ENCODE results near the gene MS4A2. TPM values are rescaled to one million over a fixed set of nuclear protein-coding genes. Genes with fewer than 3 reads are reported as not detected.
"Not testable (repeated sequence)": the region's sequence is repeated elsewhere in the genome, so short reads cannot be mapped to it uniquely, and the experiment has no call there.

Gene MS4A2
- total RNA-seq, 1 donor from 2014 or later, result not detected

DNA sequence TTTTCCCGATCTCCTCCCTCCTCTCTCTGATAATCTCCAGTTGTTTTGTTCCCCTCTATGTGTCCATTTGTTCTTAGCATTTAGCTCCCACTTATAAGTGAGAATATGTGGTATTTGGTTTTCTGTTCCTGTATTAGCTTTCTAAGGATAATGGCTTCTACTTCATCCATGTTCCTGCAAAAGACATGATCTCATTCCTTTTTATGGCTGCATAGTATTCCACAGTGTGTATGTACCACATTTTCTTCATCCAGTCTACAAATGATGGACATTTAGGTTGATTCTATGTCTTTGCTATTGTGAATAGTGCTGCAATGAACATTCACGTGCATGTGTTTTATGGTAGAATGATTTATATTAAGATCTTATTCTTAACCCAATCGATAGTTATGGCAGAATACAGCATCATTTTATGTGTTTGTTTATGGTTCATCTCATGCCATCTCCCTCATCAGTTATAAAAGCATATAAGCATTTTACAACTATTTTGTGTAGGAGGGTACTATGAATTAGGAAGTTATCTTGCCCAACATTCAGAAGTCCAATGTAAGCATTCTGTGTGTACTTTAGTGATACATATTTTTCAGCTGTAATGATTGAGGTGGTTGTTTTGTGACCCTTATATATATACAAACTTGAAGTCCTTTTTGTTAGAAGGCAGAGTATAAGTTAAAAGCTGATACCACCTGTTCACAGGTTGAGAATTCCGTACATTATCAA, 28.8 kb upstream of the MS4A2 start:
- no peak overlapping the region for H3K27ac Mint-ChIP-seq (ENCODE audit: unreplicated experiment)
- no peak for DNase-seq (ENCODE audit: low read depth, low spot score)
- H3K4me3 Mint-ChIP-seq, result no peak overlapping the region
- no peaks in the 10 kb centered on the region for H3K9me3 Mint-ChIP-seq
- H3K27me3 Mint-ChIP-seq (ENCODE audit: low read depth), result peaks cover 19% of the 10 kb centered on the region
- no peaks in the 10 kb centered on the region for H3K36me3 Mint-ChIP-seq (ENCODE audit: low read depth)
- no peak for TF ChIP-seq CTCF (conservative IDR thresholded peaks at IDR 0.05)
- H3K4me1 Mint-ChIP-seq, result no peaks in the 10 kb centered on the region

GRCh38 chr11:60064111-60064510, 24.4 kb upstream of the MS4A2 start:
- Mint-ChIP-seq H3K27ac (ENCODE audit: unreplicated experiment) (no peak overlapping the region), H3K36me3 (ENCODE audit: low read depth) (no peaks in the 10 kb centered on the region)

DNA sequence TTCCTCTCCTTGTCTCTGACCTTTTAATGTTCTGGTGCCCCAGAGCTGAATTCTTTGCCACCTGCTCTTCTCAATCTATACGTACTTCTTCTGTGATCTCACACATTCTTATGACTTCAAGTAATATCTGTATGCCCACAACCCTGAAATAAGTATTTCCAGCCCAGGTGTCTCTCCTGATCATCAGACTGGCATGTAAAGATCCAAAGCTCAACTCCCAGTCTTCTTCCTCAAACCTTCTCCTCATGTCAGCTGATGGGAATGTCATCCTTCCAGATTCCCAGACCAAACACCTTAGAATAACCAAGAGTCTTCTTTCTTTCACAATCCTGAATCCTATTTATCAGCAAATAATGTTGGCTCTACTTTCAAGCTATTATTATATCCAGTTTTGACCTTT, 22.7 kb upstream of the MS4A2 start:
- no peak for TF ChIP-seq CTCF (conservative IDR thresholded peaks at IDR 0.05)
- H3K27ac Mint-ChIP-seq (ENCODE audit: unreplicated experiment), result no peak overlapping the region
- no peaks in the 10 kb centered on the region for H3K36me3 Mint-ChIP-seq (ENCODE audit: low read depth)
- H3K4me1 Mint-ChIP-seq, result no peaks in the 10 kb centered on the region
- H3K27me3 Mint-ChIP-seq (ENCODE audit: low read depth), result peaks cover 17% of the 10 kb centered on the region
- DNase-seq (ENCODE audit: low read depth, low spot score), result no peak
- H3K4me3 Mint-ChIP-seq, result no peak overlapping the region
- H3K9me3 Mint-ChIP-seq, result no peaks in the 10 kb centered on the region

More at GRCh38 chr11:60064111-60064510, 24.4 kb upstream of the MS4A2 start:
- Mint-ChIP-seq H3K4me1 (no peaks in the 10 kb centered on the region), H3K4me3 (no peak overlapping the region), H3K9me3 (no peaks in the 10 kb centered on the region), H3K27me3 (ENCODE audit: low read depth) (peaks cover 9% of the 10 kb centered on the region)
- no peak for TF ChIP-seq CTCF (conservative IDR thresholded peaks at IDR 0.05)
- DNase-seq (ENCODE audit: low read depth, low spot score), result no peak

DNA sequence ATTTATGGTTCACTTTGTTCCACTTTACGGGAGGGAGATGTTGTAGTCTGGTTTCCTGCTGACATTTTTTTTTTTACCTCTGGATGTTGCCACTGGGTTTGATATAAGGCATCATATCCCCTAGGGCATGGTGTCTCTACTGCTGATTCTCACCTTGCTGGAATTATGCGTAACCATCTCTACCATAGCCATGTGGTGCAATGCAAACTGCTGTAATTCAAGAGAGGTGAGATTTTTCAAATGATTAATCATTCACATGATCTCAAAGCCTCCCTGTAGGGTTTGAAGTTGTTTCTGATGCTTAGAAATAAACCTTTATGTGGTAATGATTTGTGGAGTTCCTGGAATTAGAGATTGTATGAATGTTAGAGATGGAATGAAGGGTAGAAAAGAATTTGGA, 19.0 kb upstream of the MS4A2 start:
- Mint-ChIP-seq H3K4me3 (no peak overlapping the region), H3K27me3 (ENCODE audit: low read depth) (peaks cover 10% of the 10 kb centered on the region), H3K9me3 (no peaks in the 10 kb centered on the region), H3K36me3 (ENCODE audit: low read depth) (no peaks in the 10 kb centered on the region), H3K27ac (ENCODE audit: unreplicated experiment) (no peak overlapping the region), H3K4me1 (no peaks in the 10 kb centered on the region)
- no peak for TF ChIP-seq CTCF (conservative IDR thresholded peaks at IDR 0.05)
- DNase-seq (ENCODE audit: low read depth, low spot score), result no peak

DNA sequence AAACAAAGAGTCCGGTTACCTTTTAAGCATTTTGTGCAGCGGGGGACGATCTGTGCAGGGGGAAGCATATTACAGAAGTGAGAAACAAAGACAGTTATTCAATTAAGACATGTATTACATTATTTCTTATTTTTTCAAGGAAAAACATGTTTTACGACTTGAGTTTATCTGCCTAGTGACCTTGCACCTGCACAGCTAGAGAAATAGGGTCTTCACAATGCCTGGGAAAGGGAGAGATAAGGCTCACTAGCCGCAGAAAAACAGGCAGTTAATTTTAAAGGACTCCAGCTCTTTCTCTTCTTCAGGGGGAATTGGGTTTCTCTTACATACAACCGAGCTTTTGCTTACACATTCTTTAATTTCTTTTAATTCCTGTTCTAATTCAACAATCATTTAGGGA, 16.8 kb upstream of the MS4A2 start:
- peaks cover 14% of the 10 kb centered on the region for H3K27me3 Mint-ChIP-seq (ENCODE audit: low read depth)
- H3K4me1 Mint-ChIP-seq; H3K36me3 Mint-ChIP-seq (ENCODE audit: low read depth); DNase-seq (ENCODE audit: low read depth, low spot score); H3K4me3 Mint-ChIP-seq; H3K9me3 Mint-ChIP-seq; H3K27ac Mint-ChIP-seq (ENCODE audit: unreplicated experiment): not testable (repeated sequence)

- Mint-ChIP-seq H3K4me1 (no peaks in the 10 kb centered on the region), H3K27ac (ENCODE audit: unreplicated experiment) (no peak overlapping the region), H3K27me3 (ENCODE audit: low read depth) (peaks cover 8% of the 10 kb centered on the region), H3K36me3 (ENCODE audit: low read depth) (no peaks in the 10 kb centered on the region), H3K9me3 (no peaks in the 10 kb centered on the region), H3K4me3 (no peak overlapping the region)
- no peak for TF ChIP-seq CTCF (conservative IDR thresholded peaks at IDR 0.05)
- DNase-seq (ENCODE audit: low read depth, low spot score), result no peak
Observed at GRCh38 chr11:60077216-60077817, 11.1 kb upstream of the MS4A2 start.

All from neural crest cell (in vitro differentiated cells).